ENCODE data around the gene RAB40C. TPM values are rescaled to one million over a fixed set of nuclear protein-coding genes. Genes with fewer than 3 reads are reported as not detected.

RAB40C gene
- total RNA-seq, 1 experiment from 2014 or later = 30.7 TPM

DNA sequence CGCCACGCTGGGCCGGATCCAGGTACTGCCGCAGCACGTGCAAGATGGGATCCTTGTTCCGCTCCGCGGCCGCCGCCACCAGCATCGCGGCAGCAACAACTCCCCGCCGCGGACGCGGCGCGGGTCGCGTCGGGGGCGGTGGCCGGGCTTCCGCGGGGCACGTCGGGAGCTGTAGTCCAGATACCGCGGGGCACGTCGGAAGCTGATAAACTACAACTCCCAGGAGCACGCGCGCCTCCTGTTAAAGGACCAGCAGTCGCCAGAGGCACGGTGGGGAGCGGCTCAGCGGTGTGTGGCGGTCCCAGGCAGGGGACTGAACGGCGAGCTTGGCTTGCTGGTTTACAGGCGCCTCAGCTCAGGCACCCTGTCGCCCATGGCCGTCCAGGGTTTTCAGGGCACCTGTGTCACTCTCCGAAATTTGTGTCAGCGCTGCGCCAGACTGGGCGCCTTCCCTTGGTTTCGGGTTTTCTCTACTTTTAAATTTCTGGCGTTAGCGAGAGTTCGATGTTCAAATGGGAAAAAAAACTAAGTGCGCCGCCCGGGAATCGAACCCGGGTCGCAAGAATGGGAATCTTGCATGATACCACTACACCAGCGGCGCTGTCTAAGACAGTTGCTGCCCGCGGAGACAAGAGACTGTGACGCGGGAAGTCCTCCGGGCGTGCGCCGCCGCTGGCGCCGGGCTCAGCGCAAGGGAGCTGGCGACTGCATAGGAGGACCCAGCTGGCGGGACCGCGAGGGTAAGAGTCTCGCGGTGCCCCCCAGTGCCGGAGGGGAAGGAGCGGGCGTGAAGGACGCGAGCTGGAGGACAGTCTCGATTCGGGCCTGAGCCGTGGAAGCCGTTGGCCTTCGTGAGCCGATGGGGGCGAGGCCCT, 46.6 kb downstream of the RAB40C start, which contains the start of gene METTL26:
TSS of gene METTL26 (minus strand) at position 100 of the 875 bp plus-strand sequence. CDS start at position 85, 15 bp downstream.
- intact Hi-C loops (cut with micrococcal nuclease; ENCODE audit: unreplicated experiment) = no loop called here
- BruUV-seq (replicated peaks) = no TSS peak

More for the DNA sequence above, 46.6 kb downstream of the RAB40C start, which contains the start of gene METTL26:
- POLR2A ChIA-PET = interaction anchor here (0.5 kb wide), 1 partner anchor 427 kb away, joined by 10 read pairs; no protein-coding TSS in a partner anchor
- Histone ChIP-seq H3K36me3 (ENCODE audit: control insufficient read depth, insufficient read depth, low read length) (no peaks in the 10 kb centered on the region), H3K4me1 (ENCODE audit: control insufficient read depth, insufficient read depth, low read length) (peaks cover 25% of the 10 kb centered on the region), H3K4me3 (ENCODE audit: low read depth in 2 of 2, low read length in 2 of 2) (peak within 1 kb of the TSS; percentile 59 to 76), H3K27ac (ENCODE audit: low read length) (peak within 1 kb of the TSS; percentile 86), H3K27me3 (ENCODE audit: control insufficient read depth, insufficient read depth, low read length) (no peaks in the 10 kb centered on the region), H3K9me3 (ENCODE audit: control insufficient read depth, insufficient read depth, low read depth, low read length) (no peaks in the 10 kb centered on the region)
- DNase-seq (ENCODE audit: low read depth, low spot score) = peak; percentile 89
- in situ Hi-C loops (cut with HindIII; ENCODE audit: low pct_unique_long_range_greater_than_20kb, low sequenced_read_pairs) = no loop called here
- CTCF ChIA-PET = interaction anchor here (0.6 to 1.1 kb wide), 2 partner anchors 36 to 265 kb away, joined by 4 read pairs; no protein-coding TSS in a partner anchor
- TF ChIP-seq POLR2AphosphoS5 (IDR thresholded peaks at IDR 0.05; ENCODE audit: low read depth, low read length) = peak; percentile 23; the same call in 1 of the 2 replicates
- TF ChIP-seq, protein P1, sequence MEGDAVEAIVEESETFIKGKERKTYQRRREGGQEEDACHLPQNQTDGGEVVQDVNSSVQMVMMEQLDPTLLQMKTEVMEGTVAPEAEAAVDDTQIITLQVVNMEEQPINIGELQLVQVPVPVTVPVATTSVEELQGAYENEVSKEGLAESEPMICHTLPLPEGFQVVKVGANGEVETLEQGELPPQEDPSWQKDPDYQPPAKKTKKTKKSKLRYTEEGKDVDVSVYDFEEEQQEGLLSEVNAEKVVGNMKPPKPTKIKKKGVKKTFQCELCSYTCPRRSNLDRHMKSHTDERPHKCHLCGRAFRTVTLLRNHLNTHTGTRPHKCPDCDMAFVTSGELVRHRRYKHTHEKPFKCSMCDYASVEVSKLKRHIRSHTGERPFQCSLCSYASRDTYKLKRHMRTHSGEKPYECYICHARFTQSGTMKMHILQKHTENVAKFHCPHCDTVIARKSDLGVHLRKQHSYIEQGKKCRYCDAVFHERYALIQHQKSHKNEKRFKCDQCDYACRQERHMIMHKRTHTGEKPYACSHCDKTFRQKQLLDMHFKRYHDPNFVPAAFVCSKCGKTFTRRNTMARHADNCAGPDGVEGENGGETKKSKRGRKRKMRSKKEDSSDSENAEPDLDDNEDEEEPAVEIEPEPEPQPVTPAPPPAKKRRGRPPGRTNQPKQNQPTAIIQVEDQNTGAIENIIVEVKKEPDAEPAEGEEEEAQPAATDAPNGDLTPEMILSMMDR (IDR thresholded peaks at IDR 0.05) = no peak
- peak; percentile 85; the same call in 1 of the 2 replicates for TF ChIP-seq SIN3A (IDR thresholded peaks at IDR 0.05; ENCODE audit: borderline replicate concordance, insufficient read depth, low read depth, low read length)
- TF ChIP-seq TCF7L2 (IDR thresholded peaks at IDR 0.05; ENCODE audit: low read depth, low read length) = peak; percentile 45; the same call in 1 of the 2 replicates
- TF ChIP-seq REST (IDR thresholded peaks at IDR 0.05; ENCODE audit: insufficient read depth in 1 of 2, low read depth in 2 of 2, low read length in 1 of 2) = peak in 1 of 2 experiments; percentile 59; a peak in 1 of 4 replicates
- peak; percentile 90 for ATAC-seq
